Gastrocnemius medialis (tissue), 4 donors: Measurements from ENCODE around the gene PGAM1. TPM values are rescaled to one million over a fixed set of nuclear protein-coding genes. Genes with fewer than 3 reads are reported as not detected.
A peak's percentile ranks its signal among the peaks of the same experiment; 100 is the strongest.

Experiments used
- ATAC-seq, 2 donors: fragments of 150-250 bp; one replicate each; pipeline ENCODE4 v1.9.1; 2016
- DNase-seq, 2 donors: peaks; one replicate each; pipeline ENCODE4 v3.0.0-alpha.2; 2019
- H3K27ac ChIP-seq, 4 donors: fragments of 200-600 bp; sonication (generic); 1 replicate in 1 of 4; 2 replicates in 3 of 4; pipeline ENCODE4 v1.5.1; 2016 to 2018; ENCODE audit warnings: mild to moderate bottlenecking in 2 of 4, moderate library complexity in 1 of 4
- H3K27me3 ChIP-seq, 3 donors: fragments of 200-600 bp; sonication (generic) in 2 of 3; 1 replicate in 1 of 3; 2 replicates in 2 of 3; pipeline versions ENCODE4 v1.5.1 to v1.6.0; 2016 to 2019; ENCODE audit warnings: mild to moderate bottlenecking in 1 of 3, moderate library complexity in 1 of 3
- H3K36me3 ChIP-seq, 2 donors: fragments of 200-600 bp; sonication (generic) in 1 of 2; one replicate each; pipeline ENCODE4 v1.5.1; 2017 to 2018
- H3K4me1 ChIP-seq, 2 donors: fragments of 200-600 bp; sonication (generic) in 1 of 2; one replicate each; pipeline ENCODE4 v1.5.1; 2016 to 2017; ENCODE audit warnings: mild to moderate bottlenecking in 2 of 2
- H3K4me3 ChIP-seq, 4 donors: fragments of 200-600 bp; sonication (generic) in 3 of 4; 1 replicate in 1 of 4; 2 replicates in 3 of 4; pipeline ENCODE4 v1.5.1; 2016 to 2019; ENCODE audit warnings: mild to moderate bottlenecking in 2 of 4
- H3K9me3 ChIP-seq, 3 donors: fragments of 200-600 bp; sonication (generic) in 2 of 3; 1 replicate in 1 of 3; 2 replicates in 2 of 3; pipeline ENCODE4 v1.5.1; 2016 to 2019
- POLR2A ChIP-seq, 2 donors: fragments of 450-650 bp; IDR thresholded peaks; one replicate each; pipeline ENCODE4 v1.6.1; 2017; ENCODE audit warnings: antibody characterized with exemption in 2 of 2, mild to moderate bottlenecking in 2 of 2, moderate library complexity in 2 of 2
- in situ Hi-C, 4 donors: fragments of 200-750 bp; cut with MboI; loops; one replicate each; pipeline versions ENCODE4 v1.15.0 to v1.8.0; 2017; ENCODE audit warnings: low sequenced_read_pairs in 4 of 4
- intact Hi-C: fragments of 100-400 bp; cut with DNase I; formaldehyde crosslinking; loops from one replicate; pipeline ENCODE4 v1.15.1; 2023; ENCODE audit warnings: low total_unique reads
- total RNA-seq, 4 donors: library from RNA; depleted of rRNA; stranded (reverse); fragments of >200 nt; gene quantifications; one replicate each; pipeline versions ENCODE4 v1.1.0 to v1.2.3, GENCODE V29; 2016
- TF ChIP-seq, protein P1 (sequence below), 5 experiments: fragments of 450-650 bp in 3 of 5; fragments of 200-600 bp in 2 of 5; sonication (generic) in 2 of 5; IDR thresholded peaks in 4 of 5; conservative IDR thresholded peaks in 1 of 5; 1 replicate in 4 of 5; 2 replicates in 1 of 5; pipeline ENCODE4 v1.5.1; 2016 to 2019; ENCODE audit warnings: antibody characterized with exemption in 5 of 5, mild to moderate bottlenecking in 3 of 5, moderate library complexity in 3 of 5

The PGAM1 gene
- total RNA-seq, 4 donors from 2014 or later = 41.0 to 72.1 (median 62.2) TPM

GRCh38 chr10:97388152-97388551 lies 37.8 kb upstream of the PGAM1 start:
- no peaks in the 10 kb centered on the region for H3K9me3 ChIP-seq
- H3K27me3 ChIP-seq = no peaks in the 10 kb centered on the region
- no peak for ATAC-seq
- intact Hi-C loops (no loop called here), in situ Hi-C loops (no loop called here)
- no peak overlapping the region for H3K4me3 ChIP-seq
- peaks cover 0 to 97% of the 10 kb centered on the region in 2 donors for H3K36me3 ChIP-seq
- peaks cover 0 to 6% of the 10 kb centered on the region in 2 donors for H3K4me1 ChIP-seq
- no peak for TF ChIP-seq POLR2A (IDR thresholded peaks at IDR 0.05)
- TF ChIP-seq, protein P1, sequence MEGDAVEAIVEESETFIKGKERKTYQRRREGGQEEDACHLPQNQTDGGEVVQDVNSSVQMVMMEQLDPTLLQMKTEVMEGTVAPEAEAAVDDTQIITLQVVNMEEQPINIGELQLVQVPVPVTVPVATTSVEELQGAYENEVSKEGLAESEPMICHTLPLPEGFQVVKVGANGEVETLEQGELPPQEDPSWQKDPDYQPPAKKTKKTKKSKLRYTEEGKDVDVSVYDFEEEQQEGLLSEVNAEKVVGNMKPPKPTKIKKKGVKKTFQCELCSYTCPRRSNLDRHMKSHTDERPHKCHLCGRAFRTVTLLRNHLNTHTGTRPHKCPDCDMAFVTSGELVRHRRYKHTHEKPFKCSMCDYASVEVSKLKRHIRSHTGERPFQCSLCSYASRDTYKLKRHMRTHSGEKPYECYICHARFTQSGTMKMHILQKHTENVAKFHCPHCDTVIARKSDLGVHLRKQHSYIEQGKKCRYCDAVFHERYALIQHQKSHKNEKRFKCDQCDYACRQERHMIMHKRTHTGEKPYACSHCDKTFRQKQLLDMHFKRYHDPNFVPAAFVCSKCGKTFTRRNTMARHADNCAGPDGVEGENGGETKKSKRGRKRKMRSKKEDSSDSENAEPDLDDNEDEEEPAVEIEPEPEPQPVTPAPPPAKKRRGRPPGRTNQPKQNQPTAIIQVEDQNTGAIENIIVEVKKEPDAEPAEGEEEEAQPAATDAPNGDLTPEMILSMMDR (IDR thresholded peaks at IDR 0.05 in 4 of 5, conservative IDR thresholded peaks at IDR 0.05 in 1 of 5) = no peak
- DNase-seq = no peak
- H3K27ac ChIP-seq = no peak overlapping the region

GRCh38 chr10:97390091-97390490 lies 35.9 kb upstream of the PGAM1 start:
- TF ChIP-seq, protein P1 (IDR thresholded peaks at IDR 0.05 in 4 of 5, conservative IDR thresholded peaks at IDR 0.05 in 1 of 5) = no peak
- no peak for TF ChIP-seq POLR2A (IDR thresholded peaks at IDR 0.05)
- Histone ChIP-seq H3K4me3 (no peak overlapping the region), H3K36me3 (peaks cover 0 to 97% of the 10 kb centered on the region in 2 donors), H3K27ac (no peak overlapping the region), H3K9me3 (no peaks in the 10 kb centered on the region), H3K4me1 (peaks cover 0 to 12% of the 10 kb centered on the region in 2 donors), H3K27me3 (no peaks in the 10 kb centered on the region)
- intact Hi-C loops (no loop called here), in situ Hi-C loops (no loop called here)
- DNase-seq = no peak
- ATAC-seq = no peak

DNA sequence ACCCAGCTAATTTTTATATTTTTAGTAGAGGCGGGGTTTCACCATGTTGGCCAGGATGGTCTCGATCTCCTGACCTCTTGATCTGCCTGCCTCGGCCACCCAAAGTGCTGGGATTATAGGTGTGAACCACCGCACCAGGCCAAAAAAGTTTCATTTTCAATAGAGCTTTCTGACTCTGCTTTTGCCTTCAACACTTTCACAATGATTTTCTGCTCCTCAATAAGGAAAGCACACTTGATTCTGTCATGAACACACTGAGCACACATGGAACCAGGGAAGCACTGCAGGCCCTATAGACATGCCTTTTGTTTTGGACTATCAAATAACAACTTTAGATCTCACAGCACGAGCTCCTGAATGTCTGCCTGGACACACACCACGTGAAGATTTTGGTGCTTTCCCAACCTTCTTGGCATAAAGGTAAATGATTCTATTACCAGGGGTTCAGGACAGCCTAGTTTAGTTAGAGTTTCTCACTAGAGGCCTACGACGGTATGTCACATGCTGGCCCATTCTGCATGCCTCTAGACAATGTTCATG lies 32.9 kb upstream of the PGAM1 start:
- intact Hi-C loops = no loop called here
- H3K27ac ChIP-seq = peak overlapping the region; percentile 55 to 81 (median 68)

DNA sequence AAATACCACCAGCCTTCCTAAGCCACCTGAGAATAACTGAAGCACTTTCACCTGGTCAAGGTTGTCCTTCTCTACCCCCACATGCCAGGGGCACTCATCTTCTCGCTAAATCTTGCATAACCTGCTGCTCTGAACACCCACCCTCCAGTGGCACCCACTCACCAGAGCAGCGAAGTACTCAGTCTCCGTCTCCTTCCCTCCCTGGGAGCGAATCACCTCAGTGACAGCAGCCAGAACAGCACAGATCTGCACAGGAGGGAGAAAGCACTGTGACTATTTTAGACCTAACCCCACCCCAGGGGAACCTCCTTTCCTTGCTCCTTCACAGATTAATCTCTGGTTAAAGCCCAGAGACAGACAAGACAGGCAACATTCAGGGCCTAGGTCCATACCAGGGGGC lies 29.9 kb upstream of the PGAM1 start:
- in situ Hi-C loops (no loop called here), intact Hi-C loops (no loop called here)
- no peaks in the 10 kb centered on the region for H3K9me3 ChIP-seq
- H3K27ac ChIP-seq = no peak overlapping the region
- no peak for ATAC-seq
- TF ChIP-seq, protein P1 (IDR thresholded peaks at IDR 0.05 in 4 of 5, conservative IDR thresholded peaks at IDR 0.05 in 1 of 5) = no peak
- TF ChIP-seq POLR2A (IDR thresholded peaks at IDR 0.05) = no peak
- H3K4me1 ChIP-seq = peaks cover 8 to 27% of the 10 kb centered on the region in 2 donors
- peaks cover 0 to 78% of the 10 kb centered on the region in 2 donors for H3K36me3 ChIP-seq
- DNase-seq = no peak
- H3K4me3 ChIP-seq = no peak overlapping the region
- H3K27me3 ChIP-seq = no peaks in the 10 kb centered on the region

More for the DNA sequence above, 32.9 kb upstream of the PGAM1 start:
- Histone ChIP-seq H3K27me3 (no peaks in the 10 kb centered on the region), H3K36me3 (peaks cover 0 to 95% of the 10 kb centered on the region in 2 donors), H3K9me3 (no peaks in the 10 kb centered on the region), H3K4me1 (peaks cover 0 to 12% of the 10 kb centered on the region in 2 donors), H3K4me3 (no peak overlapping the region)
- peak; percentile 31 to 37 for DNase-seq
- ATAC-seq = peak; percentile 84 to 85
- in situ Hi-C loops = no loop called here
- TF ChIP-seq, protein P1 (IDR thresholded peaks at IDR 0.05 in 4 of 5, conservative IDR thresholded peaks at IDR 0.05 in 1 of 5) = no peak
- no peak for TF ChIP-seq POLR2A (IDR thresholded peaks at IDR 0.05)
